GM18502 (cell line): ENCODE measurements around the gene GGTLC3.
"Not testable (repeated sequence)": the region's sequence is repeated elsewhere in the genome, so short reads cannot be mapped to it uniquely, and the experiment has no call there.

Source experiments
- ATAC-seq: cut with Tn5 transposase; IDR thresholded peaks from one replicate; pipeline ENCODE4 v1.9.1; 2021; ENCODE audit warnings: mild to moderate bottlenecking; ENCODE audit not compliant: unreplicated experiment, poor library complexity

Gene GGTLC3

DNA sequence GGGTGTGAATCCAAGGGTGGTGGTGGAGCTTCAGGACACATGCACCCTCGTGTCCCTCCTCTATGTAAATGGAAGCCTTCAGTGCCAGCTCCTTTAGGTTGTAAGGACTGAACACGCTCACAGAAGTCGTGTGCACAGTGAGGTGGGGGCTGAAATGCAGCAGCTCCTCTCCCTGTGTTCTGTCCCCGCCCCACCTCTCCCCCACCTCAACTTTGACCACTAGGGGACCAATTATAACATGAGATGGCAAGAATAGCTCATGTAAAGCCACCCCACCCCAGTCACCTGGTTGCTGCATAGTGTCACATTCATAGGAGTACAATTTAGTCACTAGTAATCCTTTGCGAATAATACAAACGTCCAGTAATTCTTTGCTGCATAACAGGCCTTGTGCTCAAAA, 4.8 kb upstream of the GGTLC3 start:
- ATAC-seq = not testable (repeated sequence)

DNA sequence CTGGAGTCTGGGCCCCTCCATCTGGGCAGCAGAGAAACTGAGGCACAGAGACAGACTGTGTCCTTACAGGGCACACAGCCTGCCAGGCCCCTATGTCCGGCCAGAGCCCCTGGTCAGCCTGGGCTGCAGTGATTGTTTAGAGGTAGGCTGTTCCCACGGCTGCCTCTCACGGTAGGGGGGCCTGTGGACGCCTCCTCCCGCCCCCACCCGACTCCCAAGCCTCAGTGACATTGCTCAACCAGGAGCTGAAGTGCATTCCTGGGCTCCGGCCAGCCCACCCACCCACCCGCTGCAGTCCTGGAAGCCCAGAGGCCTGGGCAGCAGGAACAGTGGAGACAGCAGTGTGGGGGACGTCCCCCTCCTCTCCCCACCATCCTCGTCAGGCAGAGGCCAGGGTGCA, 4.5 kb downstream of the GGTLC3 start:
- ATAC-seq = not testable (repeated sequence)

- ATAC-seq = not testable (repeated sequence)
Observed at GRCh38 chr22:18512378-18512777, 5.6 kb downstream of the GGTLC3 start.

- not testable (repeated sequence) for ATAC-seq
Observed at GRCh38 chr22:18511327-18511726, 6.6 kb downstream of the GGTLC3 start.

DNA sequence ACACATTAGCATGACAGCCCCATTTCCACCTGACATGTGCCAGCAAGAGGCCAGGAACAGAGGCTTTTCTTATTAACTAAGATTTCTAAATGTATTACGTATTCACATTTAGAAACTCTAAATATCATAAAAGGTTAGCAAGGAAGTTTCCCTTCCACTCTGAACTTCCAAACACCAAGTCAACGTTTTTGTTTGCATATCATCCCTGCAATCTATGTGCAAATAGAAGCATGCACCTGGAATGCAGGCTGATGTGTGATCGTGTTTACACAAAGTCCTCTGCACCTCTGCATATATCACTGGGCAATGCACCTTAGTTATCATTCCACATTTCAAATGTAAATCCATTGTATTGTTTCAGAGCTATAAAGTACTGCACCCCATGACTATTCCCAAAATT, 21.7 kb downstream of the GGTLC3 start:
- not testable (repeated sequence) for ATAC-seq
